Activated naive CD8-positive, alpha-beta T cell treated with anti-CD3 and anti-CD28 coated beads, Interleukin-2, amount 10 ng/mL, durations not matched to agents 7 days and 5 days (primary cell): Measurements from ENCODE around the gene BATF3. TPM values are rescaled to one million over a fixed set of nuclear protein-coding genes. Genes with fewer than 3 reads are reported as not detected.
A peak's percentile ranks its signal among the peaks of the same experiment; 100 is the strongest.
"Not testable (repeated sequence)": the region's sequence is repeated elsewhere in the genome, so short reads cannot be mapped to it uniquely, and the experiment has no call there.

Experiments
- ATAC-seq: fragments of 150-1000 bp; cut with Tn5 transposase; one replicate; pipeline ENCODE4 v1.10.0; 2021; ENCODE audit warnings: low read depth, moderate library complexity
- POLR2A ChIA-PET: fragments of 350-600 bp; sonication (Branson Sonifier 250); formaldehyde crosslinking; loops from one replicate; lab custom pipeline; 2021; ENCODE audit warnings: antibody characterized with exemption; lab: Charles Lee
- DNase-seq: peaks from one replicate; pipeline ENCODE4 v3.0.0; 2021
- H3K27ac Mint-ChIP-seq: one replicate; pipeline ENCODE4 v1.8.0; 2022; ENCODE audit warnings: mild to moderate bottlenecking, mixed read lengths
- H3K27me3 Mint-ChIP-seq: one replicate; pipeline ENCODE4 v1.8.0; 2022; ENCODE audit warnings: mild to moderate bottlenecking, moderate library complexity, mixed read lengths
- H3K36me3 Mint-ChIP-seq: one replicate; pipeline ENCODE4 v1.8.0; 2021; ENCODE audit warnings: mild to moderate bottlenecking, mixed read lengths
- H3K4me1 Mint-ChIP-seq: one replicate; pipeline ENCODE4 v1.8.0; 2021; ENCODE audit warnings: mixed read lengths
- H3K4me3 Mint-ChIP-seq: one replicate; pipeline ENCODE4 v1.8.0; 2022; ENCODE audit warnings: mild to moderate bottlenecking, moderate library complexity, mixed read lengths
- H3K9me3 Mint-ChIP-seq: one replicate; pipeline ENCODE4 v1.8.0; 2021; ENCODE audit warnings: mixed read lengths
- total RNA-seq, 2 experiments: library from RNA; stranded (reverse); gene quantifications; one replicate each; pipeline ENCODE4 v1.2.3, GENCODE V29; 2021

Gene BATF3, protein sequence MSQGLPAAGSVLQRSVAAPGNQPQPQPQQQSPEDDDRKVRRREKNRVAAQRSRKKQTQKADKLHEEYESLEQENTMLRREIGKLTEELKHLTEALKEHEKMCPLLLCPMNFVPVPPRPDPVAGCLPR
- total RNA-seq: 10 to 100 TPM in 1 of 2 experiments, 1 to 10 TPM in 1; 9.8 to 13.2 TPM

DNA sequence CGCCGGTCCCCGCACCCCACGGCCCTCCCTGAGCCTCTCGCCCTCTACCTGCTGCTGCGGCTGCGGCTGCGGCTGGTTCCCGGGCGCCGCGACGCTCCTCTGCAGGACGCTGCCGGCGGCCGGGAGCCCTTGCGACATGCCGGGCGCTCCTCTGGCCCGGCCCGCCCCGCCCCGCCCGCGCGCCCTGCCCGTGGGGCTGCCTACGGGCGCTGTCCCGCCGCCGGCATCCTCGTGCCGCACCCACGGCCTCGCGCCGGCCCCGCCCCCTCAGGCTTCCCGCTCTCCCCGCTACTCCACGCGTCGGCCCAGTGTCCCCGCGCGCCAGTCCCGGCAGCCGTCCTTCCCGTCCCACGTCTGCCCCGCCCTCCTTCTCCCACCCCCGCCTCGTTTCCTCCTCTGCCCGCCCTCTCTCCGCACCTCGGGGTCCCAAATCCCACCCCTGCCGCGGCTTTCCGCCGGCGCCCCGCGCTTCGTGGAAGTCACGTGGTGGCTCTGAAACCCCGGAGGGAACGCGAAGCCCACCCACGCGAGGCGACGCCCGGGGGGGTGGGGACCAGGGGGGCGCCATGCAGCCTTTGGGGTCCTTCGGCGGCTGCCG, at the start of gene BATF3:
BATF3 (minus strand) TSS at position 216 of the 598 bp plus-strand sequence; CDS start at position 138, 78 bp downstream.
- peaks cover 12% of the 10 kb centered on the region for H3K36me3 Mint-ChIP-seq
- H3K27ac Mint-ChIP-seq: peak within 1 kb of the TSS; percentile 67
- ATAC-seq: peak; percentile 38
- POLR2A ChIA-PET: interaction anchor here (1.1 kb wide), 1 partner anchor 44 kb away, joined by 4 read pairs; no protein-coding TSS in a partner anchor
- peaks cover 35% of the 10 kb centered on the region for H3K4me1 Mint-ChIP-seq
- H3K4me3 Mint-ChIP-seq: peak within 1 kb of the TSS; percentile 82
- DNase-seq: peak; percentile 70
- no peaks in the 10 kb centered on the region for H3K9me3 Mint-ChIP-seq
- H3K27me3 Mint-ChIP-seq: peaks cover 2% of the 10 kb centered on the region

DNA sequence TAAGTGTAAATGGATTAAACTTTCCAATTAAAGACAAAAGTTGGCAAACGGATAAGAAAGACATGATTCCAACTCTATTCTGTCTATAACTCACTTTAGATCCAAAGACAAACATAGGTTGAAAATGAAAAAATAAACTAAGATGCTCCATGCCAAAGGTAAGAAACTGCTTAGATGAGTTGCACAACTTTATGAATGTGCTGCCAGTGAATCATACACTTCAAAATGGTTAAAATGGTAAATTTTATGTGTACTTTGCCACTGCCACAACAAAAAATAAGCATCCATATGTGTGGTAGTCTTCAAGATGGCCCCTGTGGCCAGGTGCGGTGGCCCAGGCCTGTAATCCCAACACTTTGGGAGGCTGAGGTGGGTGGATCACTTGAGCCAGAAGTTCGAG, 46.9 kb upstream of the BATF3 start:
- ATAC-seq (no peak), DNase-seq (no peak)
- H3K27ac Mint-ChIP-seq: no peak overlapping the region
- peaks cover 29% of the 10 kb centered on the region for H3K36me3 Mint-ChIP-seq
- no peaks in the 10 kb centered on the region for H3K27me3 Mint-ChIP-seq
- peaks cover 27% of the 10 kb centered on the region for H3K4me1 Mint-ChIP-seq
- no peak overlapping the region for H3K4me3 Mint-ChIP-seq
- H3K9me3 Mint-ChIP-seq: peaks cover 5% of the 10 kb centered on the region
- POLR2A ChIA-PET: no interaction called here

DNA sequence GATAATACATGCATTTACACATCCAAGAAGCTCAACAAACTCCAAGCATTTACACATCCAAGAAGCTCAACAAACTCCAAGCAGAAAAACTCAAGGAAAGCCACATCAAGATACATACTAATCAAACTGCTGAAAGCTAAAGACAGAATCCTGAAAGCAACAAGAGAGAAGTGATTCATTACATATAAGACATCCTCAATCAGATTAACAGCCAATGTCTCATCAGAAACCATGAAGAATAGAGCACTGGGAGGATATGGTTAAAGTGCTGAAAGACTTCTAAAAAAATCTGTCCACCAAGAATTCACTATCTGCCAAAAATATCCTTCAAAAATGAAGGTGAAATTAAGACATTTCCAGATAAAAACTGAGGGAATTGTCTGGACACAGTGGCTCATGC, 45.7 kb upstream of the BATF3 start:
- no peak overlapping the region for H3K27ac Mint-ChIP-seq
- H3K4me3 Mint-ChIP-seq: no peak overlapping the region
- peaks cover 35% of the 10 kb centered on the region for H3K36me3 Mint-ChIP-seq
- peaks cover 28% of the 10 kb centered on the region for H3K4me1 Mint-ChIP-seq
- DNase-seq (no peak), ATAC-seq (no peak)
- POLR2A ChIA-PET: no interaction called here
- H3K9me3 Mint-ChIP-seq: peaks cover 10% of the 10 kb centered on the region
- no peaks in the 10 kb centered on the region for H3K27me3 Mint-ChIP-seq

DNA sequence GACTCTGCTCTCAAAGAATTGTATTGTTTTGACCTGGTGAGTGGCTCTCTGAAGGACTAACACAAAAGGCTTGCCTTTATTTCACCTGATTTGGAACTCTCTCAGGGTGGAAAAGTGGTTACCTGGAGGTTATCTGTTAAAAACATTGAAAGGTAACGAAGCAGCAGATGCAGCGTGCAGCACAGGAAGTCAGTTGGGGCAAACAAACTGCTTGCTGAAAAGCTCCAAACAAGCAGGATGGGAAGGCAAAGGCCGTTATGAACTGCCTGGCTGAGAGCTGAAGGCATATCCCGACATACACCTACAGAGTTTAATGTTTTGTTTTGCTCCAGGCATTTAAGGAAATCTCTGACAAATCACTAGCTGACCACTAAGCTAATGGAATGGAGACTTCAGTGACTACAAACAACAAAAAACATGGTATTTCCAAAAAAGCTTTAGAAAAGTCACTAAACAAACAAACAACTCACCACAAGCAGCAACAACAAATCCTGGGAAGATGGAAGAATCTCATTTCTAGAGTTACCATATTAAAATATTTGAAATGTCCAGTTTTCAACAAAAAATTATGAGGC, 44.3 kb upstream of the BATF3 start:
- ATAC-seq (peak; percentile 56), DNase-seq (no peak)
- Mint-ChIP-seq H3K27me3 (no peaks in the 10 kb centered on the region), H3K36me3 (peaks cover 35% of the 10 kb centered on the region), H3K4me3 (peak overlapping the region; percentile 52), H3K4me1 (peaks cover 26% of the 10 kb centered on the region), H3K27ac (peak overlapping the region; percentile 55), H3K9me3 (peaks cover 10% of the 10 kb centered on the region)
- POLR2A ChIA-PET: interaction anchor here (0.6 to 1.1 kb wide), 2 partner anchors 18 to 45 kb away, joined by 3 to 4 read pairs; partner anchors contain the start of gene BATF3

DNA sequence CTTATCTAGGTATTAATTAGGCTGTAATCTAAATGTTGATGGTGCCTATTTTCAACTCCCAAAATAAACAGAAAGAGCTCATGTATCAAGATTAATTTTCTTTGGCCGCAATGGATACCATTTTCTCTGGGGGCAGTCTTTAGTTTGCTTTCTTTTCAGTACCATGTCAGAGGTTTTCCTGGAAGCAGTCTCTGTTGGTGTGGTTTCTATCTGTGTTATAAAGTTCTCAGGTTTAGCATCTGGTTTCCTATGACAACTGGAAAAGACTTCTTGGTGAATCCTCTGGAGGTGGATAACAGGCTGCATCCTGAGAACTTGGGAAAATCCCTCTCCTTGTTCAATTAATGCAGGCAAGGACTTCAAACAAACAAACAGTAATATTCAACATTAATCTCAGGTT, 38.7 kb upstream of the BATF3 start:
- DNase-seq (no peak), ATAC-seq (peak; percentile 84)
- Mint-ChIP-seq H3K27ac (peak overlapping the region; percentile 89), H3K27me3 (no peaks in the 10 kb centered on the region), H3K4me3 (peak overlapping the region; percentile 69), H3K36me3 (peaks cover 31% of the 10 kb centered on the region), H3K9me3 (peaks cover 7% of the 10 kb centered on the region), H3K4me1 (peaks cover 23% of the 10 kb centered on the region)
- POLR2A ChIA-PET: no interaction called here

DNA sequence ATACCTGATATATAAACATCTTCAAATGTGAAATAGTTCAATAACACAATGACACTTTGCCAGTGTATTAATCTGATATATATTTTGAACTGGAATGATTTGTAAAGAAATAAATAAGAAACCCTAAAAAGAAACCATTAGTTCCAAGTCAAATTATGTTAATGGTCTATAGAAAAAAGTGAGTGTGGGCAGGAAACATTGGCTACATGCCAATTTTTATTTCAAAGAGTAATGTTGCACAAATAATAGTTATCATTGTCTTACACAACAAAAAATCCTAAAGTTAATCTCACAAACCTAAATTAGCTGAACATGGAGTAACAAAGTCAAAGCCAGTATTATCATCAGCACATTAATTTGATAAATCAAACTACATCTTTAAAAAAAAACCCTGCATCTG, 37.9 kb upstream of the BATF3 start:
- H3K36me3 Mint-ChIP-seq: peaks cover 34% of the 10 kb centered on the region
- peaks cover 23% of the 10 kb centered on the region for H3K4me1 Mint-ChIP-seq
- H3K27ac Mint-ChIP-seq: peak overlapping the region; percentile 57
- no peaks in the 10 kb centered on the region for H3K27me3 Mint-ChIP-seq
- ATAC-seq (no peak), DNase-seq (no peak)
- peaks cover 7% of the 10 kb centered on the region for H3K9me3 Mint-ChIP-seq
- H3K4me3 Mint-ChIP-seq: no peak overlapping the region
- POLR2A ChIA-PET: interaction anchor here (0.9 kb wide), 1 partner anchor 121 kb away, joined by 3 read pairs; the partner anchor contains the start of gene FLVCR1

DNA sequence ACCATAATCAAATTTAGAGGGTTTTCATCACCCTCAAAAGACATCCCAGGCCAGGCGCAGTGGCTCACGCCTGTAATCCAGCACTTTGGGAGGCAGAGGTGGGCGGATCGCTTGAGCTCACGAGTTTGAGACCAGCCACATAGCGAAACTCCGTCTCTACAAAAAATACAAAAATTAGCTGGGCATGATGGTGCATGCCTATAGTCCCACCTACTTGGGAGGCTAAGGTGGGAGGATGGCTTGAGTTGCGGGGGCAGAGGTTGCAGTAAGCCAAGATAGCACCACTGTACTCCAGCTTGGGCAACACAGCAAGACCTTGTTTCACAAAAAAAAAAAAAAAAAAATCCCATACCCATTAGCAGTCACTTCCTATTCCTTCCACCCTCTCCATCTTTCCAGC, 33.5 kb upstream of the BATF3 start:
- POLR2A ChIA-PET: interaction anchor here (0.7 kb wide), 1 partner anchor 55 kb away, joined by 6 read pairs; no protein-coding TSS in a partner anchor
- no peaks in the 10 kb centered on the region for H3K27me3 Mint-ChIP-seq
- no peak for ATAC-seq
- H3K36me3 Mint-ChIP-seq: peaks cover 21% of the 10 kb centered on the region
- peaks cover 13% of the 10 kb centered on the region for H3K4me1 Mint-ChIP-seq
- H3K9me3 Mint-ChIP-seq: no peaks in the 10 kb centered on the region
- H3K27ac Mint-ChIP-seq: no peak overlapping the region
- no peak for DNase-seq
- no peak overlapping the region for H3K4me3 Mint-ChIP-seq

DNA sequence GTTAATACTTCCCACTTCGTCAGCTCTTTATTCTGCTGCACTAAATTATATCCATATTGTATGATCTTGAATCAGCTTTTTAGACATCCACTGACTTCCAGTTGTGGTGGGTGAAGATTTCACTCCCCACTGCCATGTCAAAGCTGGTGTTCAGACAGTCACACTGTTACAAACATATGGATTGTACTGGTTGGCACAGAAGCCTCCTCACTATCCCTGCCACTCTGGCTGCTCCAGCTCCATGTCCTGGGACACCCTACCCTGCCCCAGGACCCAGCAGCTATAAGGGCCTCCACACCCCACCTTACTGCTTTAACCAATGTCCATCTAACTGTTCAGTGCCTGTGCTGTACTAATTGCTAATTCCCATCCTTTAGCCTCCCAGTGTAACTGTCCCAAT, 32.0 kb upstream of the BATF3 start:
- peaks cover 22% of the 10 kb centered on the region for H3K36me3 Mint-ChIP-seq
- POLR2A ChIA-PET: no interaction called here
- H3K4me3 Mint-ChIP-seq: no peak overlapping the region
- no peaks in the 10 kb centered on the region for H3K9me3 Mint-ChIP-seq
- H3K27me3 Mint-ChIP-seq: no peaks in the 10 kb centered on the region
- DNase-seq: no peak
- H3K27ac Mint-ChIP-seq: no peak overlapping the region
- no peak for ATAC-seq
- H3K4me1 Mint-ChIP-seq: peaks cover 16% of the 10 kb centered on the region

DNA sequence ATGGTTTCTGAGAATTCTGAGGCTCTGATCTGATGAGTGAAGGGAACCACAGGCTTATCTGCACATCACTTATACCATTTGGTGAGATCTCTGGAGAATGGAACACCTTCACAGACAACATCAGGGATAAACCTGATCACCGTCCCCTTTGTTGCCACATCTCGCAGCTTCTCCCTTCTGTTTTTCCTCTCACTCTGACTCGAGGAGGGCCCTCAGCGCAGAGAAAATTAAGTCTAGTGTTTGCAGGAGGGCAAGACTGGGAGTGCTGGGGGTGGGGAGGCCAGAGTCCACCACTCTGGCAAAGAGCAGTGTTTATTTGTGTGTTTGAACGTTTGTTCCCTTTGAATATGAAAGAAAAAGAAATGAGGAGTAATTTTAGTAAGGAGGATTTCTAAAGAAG, 29.0 kb upstream of the BATF3 start:
- Mint-ChIP-seq H3K27me3 (no peaks in the 10 kb centered on the region), H3K9me3 (no peaks in the 10 kb centered on the region), H3K36me3 (peaks cover 30% of the 10 kb centered on the region), H3K27ac (no peak overlapping the region), H3K4me1 (peaks cover 21% of the 10 kb centered on the region), H3K4me3 (no peak overlapping the region)
- POLR2A ChIA-PET: no interaction called here
- no peak for DNase-seq
- no peak for ATAC-seq

DNA sequence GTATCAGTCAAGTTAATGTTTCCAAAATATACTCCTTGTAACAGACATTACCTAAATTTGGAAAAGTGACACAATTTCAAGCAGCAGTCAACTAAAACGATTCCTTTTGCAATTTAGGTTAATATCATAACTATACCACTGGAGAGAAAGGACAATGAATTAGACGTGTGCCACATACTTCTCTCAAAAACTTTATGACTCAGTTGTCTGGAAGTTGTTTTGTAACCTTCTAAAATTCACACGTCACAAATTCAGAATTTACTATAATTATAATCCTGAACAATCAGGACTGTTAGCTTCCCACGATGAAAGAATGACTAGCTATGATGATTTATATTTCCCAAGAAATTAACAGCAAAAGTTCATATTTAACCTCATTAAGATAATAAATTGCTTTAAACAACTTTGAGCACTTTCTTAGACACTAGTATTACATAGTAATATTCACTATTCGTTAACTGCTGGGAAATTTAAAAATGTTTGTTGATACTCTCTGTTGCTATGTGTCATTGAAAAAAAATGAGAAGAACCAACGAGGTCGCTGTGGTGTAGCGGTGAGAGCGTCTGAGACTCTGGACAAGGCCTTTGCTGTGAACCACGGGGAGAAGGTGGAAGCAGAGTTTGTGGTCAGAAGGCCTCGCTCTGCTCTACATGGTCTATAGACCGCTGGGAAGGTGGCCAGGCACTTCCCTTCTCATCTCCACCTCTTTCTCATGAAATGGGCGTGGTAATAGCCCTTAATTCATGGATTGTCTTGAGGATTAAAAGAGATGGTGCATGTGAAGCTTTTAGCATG, 27.9 kb upstream of the BATF3 start:
- Mint-ChIP-seq H3K36me3 (peaks cover 30% of the 10 kb centered on the region), H3K4me1 (peaks cover 30% of the 10 kb centered on the region), H3K9me3 (no peaks in the 10 kb centered on the region), H3K27me3 (no peaks in the 10 kb centered on the region), H3K4me3 (peak overlapping the region; percentile 47), H3K27ac (no peak overlapping the region)
- DNase-seq: no peak
- peak; percentile 45 for ATAC-seq
- POLR2A ChIA-PET: no interaction called here

DNA sequence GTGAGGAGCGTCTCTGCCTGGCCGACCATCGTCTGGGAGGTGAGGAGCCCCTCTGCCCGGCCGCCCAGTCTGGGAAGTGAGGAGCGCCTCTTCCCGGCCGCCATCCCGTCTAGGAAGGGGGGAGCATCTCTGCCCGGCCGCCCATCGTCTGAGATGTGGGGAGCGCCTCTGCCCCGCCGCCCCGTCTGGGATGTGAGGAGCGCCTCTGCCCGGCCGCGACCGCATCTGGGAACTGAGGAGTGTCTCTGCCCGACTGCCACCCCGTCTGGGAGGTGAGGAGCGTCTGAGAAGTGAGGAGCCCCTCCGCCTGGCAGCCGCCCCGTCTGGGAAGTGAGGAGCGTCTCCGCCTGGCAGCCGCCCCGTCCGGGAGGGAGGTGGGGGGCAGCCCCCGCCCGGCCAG, 25.0 kb upstream of the BATF3 start:
- H3K4me1 Mint-ChIP-seq: peaks cover 47% of the 10 kb centered on the region
- H3K4me3 Mint-ChIP-seq, DNase-seq, H3K27me3 Mint-ChIP-seq, POLR2A ChIA-PET, H3K27ac Mint-ChIP-seq, H3K9me3 Mint-ChIP-seq, ATAC-seq: not testable (repeated sequence)
- peaks cover 28% of the 10 kb centered on the region for H3K36me3 Mint-ChIP-seq

DNA sequence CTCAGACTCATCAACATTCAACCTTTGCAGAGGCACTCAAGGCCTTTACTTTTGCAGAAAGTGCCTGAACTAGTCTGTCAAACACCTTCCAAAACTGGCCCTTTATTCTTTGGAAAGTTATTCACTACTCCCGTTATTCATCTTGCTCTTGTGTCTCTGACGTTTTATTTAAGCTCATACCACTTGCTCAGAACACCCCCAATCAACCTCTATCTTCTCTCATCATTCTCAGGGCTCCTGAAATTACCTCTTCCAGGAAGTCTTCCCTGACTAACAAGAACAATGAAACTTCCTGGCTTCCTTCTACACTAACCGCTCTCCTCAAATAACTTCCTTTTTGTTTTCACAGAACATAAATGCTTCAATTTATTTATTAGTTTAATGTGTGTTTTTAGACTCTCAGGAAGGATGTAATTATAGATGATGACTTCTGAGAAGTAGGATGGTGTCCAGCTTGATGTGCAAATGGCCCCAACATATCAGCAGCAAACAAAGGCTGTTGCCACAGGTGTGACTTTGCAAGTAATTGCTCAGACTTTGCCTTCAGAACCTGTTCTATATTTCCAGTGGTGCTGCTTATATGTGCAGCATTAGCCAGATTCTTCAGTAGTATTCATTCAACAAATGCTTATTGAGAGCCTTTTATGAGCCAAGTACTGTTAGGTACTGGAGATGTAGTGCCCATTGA, 22.8 kb upstream of the BATF3 start:
- ATAC-seq (peak; percentile 44), DNase-seq (no peak)
- Mint-ChIP-seq H3K9me3 (no peaks in the 10 kb centered on the region), H3K27me3 (peaks cover 4% of the 10 kb centered on the region), H3K27ac (peak overlapping the region; percentile 71), H3K36me3 (peaks cover 32% of the 10 kb centered on the region), H3K4me3 (peak overlapping the region; percentile 68), H3K4me1 (peaks cover 40% of the 10 kb centered on the region)
- POLR2A ChIA-PET: interaction anchor here (0.6 kb wide), 1 partner anchor 822 kb away, joined by 3 read pairs; no protein-coding TSS in a partner anchor
